OCI-LY3 (cell line): ENCODE measurements around the gene RETREG2.

Source experiments
- EZH2phosphoT487 ChIP-seq: fragments of 200-600 bp; shearing (Covaris generic); IDR thresholded peaks from 2 replicates; pipeline ENCODE4 v1.6.1; 2018; ENCODE audit warnings: antibody characterized with exemption, mixed run types, low read depth
- TF ChIP-seq, protein P1 (sequence below): fragments of 200-600, 300-600 bp; sonication (generic); IDR thresholded peaks from 2 replicates; pipeline ENCODE4 v1.5.1; 2014; ENCODE audit warnings: antibody characterized with exemption, low read length, low read depth

DNA sequence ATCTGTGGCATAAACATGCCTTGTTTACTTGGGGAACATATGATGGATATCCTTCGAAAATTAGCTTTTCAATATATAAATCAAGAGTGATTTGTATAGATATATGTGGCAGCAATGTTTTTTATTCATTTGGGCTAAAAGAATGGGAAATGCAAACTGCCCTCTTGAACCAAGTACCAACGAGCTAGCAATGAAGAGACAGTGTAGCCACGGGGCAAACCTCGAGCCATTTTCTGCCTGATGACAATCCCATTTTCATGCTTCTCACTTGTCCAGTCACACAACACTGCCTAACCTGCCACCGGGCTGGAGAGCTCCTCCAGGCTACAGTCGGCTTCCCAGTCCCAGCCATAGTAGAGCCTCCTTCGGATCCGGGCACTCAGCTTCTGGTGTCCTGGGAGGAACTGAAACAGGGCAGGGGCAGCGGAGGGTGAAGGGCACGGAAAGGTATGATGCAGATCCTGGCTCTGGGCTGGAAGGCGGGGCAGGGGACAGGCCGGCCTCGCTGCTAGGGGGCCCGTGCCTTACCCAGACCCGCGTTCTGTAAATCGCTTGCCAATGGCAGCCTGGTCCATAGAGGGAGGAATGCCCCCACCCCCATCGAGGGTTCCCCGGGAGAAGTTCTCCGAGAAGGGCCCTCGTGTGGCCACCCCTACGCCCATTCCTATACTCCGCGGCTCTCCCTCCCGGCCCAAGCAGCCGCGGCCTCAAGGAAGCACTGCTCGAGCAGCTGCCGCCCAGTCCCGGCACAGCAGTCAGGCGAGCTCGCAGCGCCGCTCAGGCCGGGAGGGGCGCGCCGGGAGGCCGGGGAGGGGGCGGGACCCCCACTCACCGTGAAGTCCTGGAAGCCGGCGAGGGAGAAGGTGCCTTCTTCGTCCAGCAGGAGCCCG is 1.9 kb upstream of the RETREG2 start:
- no peak for TF ChIP-seq EZH2phosphoT487
- TF ChIP-seq, protein P1, sequence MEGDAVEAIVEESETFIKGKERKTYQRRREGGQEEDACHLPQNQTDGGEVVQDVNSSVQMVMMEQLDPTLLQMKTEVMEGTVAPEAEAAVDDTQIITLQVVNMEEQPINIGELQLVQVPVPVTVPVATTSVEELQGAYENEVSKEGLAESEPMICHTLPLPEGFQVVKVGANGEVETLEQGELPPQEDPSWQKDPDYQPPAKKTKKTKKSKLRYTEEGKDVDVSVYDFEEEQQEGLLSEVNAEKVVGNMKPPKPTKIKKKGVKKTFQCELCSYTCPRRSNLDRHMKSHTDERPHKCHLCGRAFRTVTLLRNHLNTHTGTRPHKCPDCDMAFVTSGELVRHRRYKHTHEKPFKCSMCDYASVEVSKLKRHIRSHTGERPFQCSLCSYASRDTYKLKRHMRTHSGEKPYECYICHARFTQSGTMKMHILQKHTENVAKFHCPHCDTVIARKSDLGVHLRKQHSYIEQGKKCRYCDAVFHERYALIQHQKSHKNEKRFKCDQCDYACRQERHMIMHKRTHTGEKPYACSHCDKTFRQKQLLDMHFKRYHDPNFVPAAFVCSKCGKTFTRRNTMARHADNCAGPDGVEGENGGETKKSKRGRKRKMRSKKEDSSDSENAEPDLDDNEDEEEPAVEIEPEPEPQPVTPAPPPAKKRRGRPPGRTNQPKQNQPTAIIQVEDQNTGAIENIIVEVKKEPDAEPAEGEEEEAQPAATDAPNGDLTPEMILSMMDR = no peak
